Smooth muscle cell (in vitro differentiated cells): ENCODE measurements around the gene DDAH1. TPM values are rescaled to one million over a fixed set of nuclear protein-coding genes. Genes with fewer than 3 reads are reported as not detected.

Experiments used
- DNase-seq: peaks from one replicate; lab custom pipeline; 2025; ENCODE audit not compliant: unreplicated experiment; lab: John Stamatoyannopoulos, UW
- H2AFZ ChIP-seq: fragments of 200-600 bp; sonication (generic); 2 replicates; pipeline ENCODE4 v1.6.0; 2016; ENCODE audit warnings: antibody characterized with exemption, low read depth, mild to moderate bottlenecking
- H3F3A ChIP-seq: fragments of 200-600 bp; sonication (generic); 2 replicates; pipeline ENCODE4 v1.6.0; 2017; ENCODE audit warnings: antibody characterized with exemption, low read depth
- H3K27ac ChIP-seq: fragments of 200-600 bp; sonication (generic); 2 replicates; pipeline ENCODE4 v1.5.1; 2016; ENCODE audit warnings: low read depth, mild to moderate bottlenecking
- H3K27me3 ChIP-seq: fragments of 200-600 bp; sonication (generic); 2 replicates; pipeline ENCODE4 v1.6.1; 2016; ENCODE audit warnings: low read depth, mild to moderate bottlenecking
- H3K36me3 ChIP-seq: fragments of 200-600 bp; sonication (generic); 2 replicates; pipeline ENCODE4 v1.5.1; 2016; ENCODE audit warnings: low read depth
- H3K4me1 ChIP-seq: fragments of 200-600 bp; sonication (generic); 2 replicates; pipeline ENCODE4 v1.5.1; 2016; ENCODE audit warnings: low read depth
- H3K4me2 ChIP-seq: fragments of 200-600 bp; sonication (generic); 2 replicates; pipeline ENCODE4 v1.6.0; 2016; ENCODE audit warnings: mild to moderate bottlenecking
- H3K4me3 ChIP-seq: fragments of 200-600 bp; sonication (generic); 2 replicates; pipeline ENCODE4 v1.5.1; 2016; ENCODE audit warnings: mild to moderate bottlenecking
- H3K79me2 ChIP-seq: fragments of 200-600 bp; sonication (generic); 2 replicates; pipeline ENCODE4 v1.6.0; 2016; ENCODE audit warnings: low read depth, mild to moderate bottlenecking
- H3K9ac ChIP-seq: fragments of 200-600 bp; sonication (generic); 2 replicates; pipeline ENCODE4 v1.6.0; 2016; ENCODE audit warnings: low read depth
- H3K9me3 ChIP-seq: fragments of 200-600 bp; sonication (generic); replicated peaks from 2 replicates; pipeline ENCODE4 v1.5.1; 2016; ENCODE audit warnings: low read depth
- H4K20me1 ChIP-seq: fragments of 200-600 bp; sonication (generic); 2 replicates; pipeline ENCODE4 v1.6.0; 2016; ENCODE audit warnings: low read depth
- WGBS: methylation state at CpG from one replicate; pipeline ENCODE4 v1.1.7; 2016; ENCODE audit warnings: low lambda C conversion rate; 5-methylcytosine and 5-hydroxymethylcytosine counted together
- polyA plus RNA-seq: library from polyadenylated mRNA; unstranded; fragments of >200 nt; fragmentation: Nextera tagmentation; extraction: Ambion mirVana; gene quantifications from 2 replicates; pipeline ENCODE4 v1.2.1, GENCODE V29; 2016
- total RNA-seq: library from RNA; depleted of rRNA; stranded (reverse); fragments of >200 nt; gene quantifications from 2 replicates; pipeline ENCODE4 v1.2.3, GENCODE V29; 2014
- TF ChIP-seq, protein P1 (sequence below): fragments of 200-600 bp; sonication (generic); IDR thresholded peaks from 2 replicates; pipeline ENCODE4 v1.5.1; 2017; ENCODE audit warnings: borderline replicate concordance, mild to moderate bottlenecking, antibody characterized with exemption; ENCODE audit not compliant: insufficient read depth, poor library complexity, severe bottlenecking

The DDAH1 gene
- total and polyA plus RNA-seq, 2 experiments from 2014 or later: 13.8 to 30.8 TPM

DNA sequence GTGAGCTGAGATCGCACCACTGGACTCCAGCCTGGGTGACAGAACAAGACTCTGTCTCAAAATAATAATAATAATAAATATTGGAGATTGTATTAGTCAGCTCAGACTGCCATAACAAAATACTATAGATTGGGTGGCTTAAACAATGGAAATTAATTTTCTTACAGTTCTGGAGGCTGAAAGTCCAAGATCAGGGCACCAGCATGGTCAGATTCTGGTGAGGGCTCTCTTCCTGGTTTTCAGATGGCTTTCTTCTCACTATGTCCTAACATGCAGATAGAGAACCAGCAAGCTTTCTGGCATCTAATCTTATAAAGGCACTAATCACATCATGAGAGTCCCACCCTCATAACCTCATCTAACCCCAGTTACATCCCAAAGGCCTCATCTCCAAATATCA lies 23.2 kb upstream of the DDAH1 start:
- H4K20me1 ChIP-seq: no peaks in the 10 kb centered on the region
- no peaks in the 10 kb centered on the region for H3K9me3 ChIP-seq
- TF ChIP-seq, protein P1, sequence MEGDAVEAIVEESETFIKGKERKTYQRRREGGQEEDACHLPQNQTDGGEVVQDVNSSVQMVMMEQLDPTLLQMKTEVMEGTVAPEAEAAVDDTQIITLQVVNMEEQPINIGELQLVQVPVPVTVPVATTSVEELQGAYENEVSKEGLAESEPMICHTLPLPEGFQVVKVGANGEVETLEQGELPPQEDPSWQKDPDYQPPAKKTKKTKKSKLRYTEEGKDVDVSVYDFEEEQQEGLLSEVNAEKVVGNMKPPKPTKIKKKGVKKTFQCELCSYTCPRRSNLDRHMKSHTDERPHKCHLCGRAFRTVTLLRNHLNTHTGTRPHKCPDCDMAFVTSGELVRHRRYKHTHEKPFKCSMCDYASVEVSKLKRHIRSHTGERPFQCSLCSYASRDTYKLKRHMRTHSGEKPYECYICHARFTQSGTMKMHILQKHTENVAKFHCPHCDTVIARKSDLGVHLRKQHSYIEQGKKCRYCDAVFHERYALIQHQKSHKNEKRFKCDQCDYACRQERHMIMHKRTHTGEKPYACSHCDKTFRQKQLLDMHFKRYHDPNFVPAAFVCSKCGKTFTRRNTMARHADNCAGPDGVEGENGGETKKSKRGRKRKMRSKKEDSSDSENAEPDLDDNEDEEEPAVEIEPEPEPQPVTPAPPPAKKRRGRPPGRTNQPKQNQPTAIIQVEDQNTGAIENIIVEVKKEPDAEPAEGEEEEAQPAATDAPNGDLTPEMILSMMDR: no peak
- no peak overlapping the region for H3K4me2 ChIP-seq
- no peak overlapping the region for H3K27ac ChIP-seq
- no peaks in the 10 kb centered on the region for H3F3A ChIP-seq
- no peak overlapping the region for H3K4me3 ChIP-seq
- H2AFZ ChIP-seq: no peak overlapping the region
- H3K79me2 ChIP-seq: no peaks in the 10 kb centered on the region
- no peak for DNase-seq
- 97% methylated on average over 1 of the region's 1 CpG for WGBS
- no peaks in the 10 kb centered on the region for H3K27me3 ChIP-seq
- no peaks in the 10 kb centered on the region for H3K4me1 ChIP-seq
- H3K36me3 ChIP-seq: no peaks in the 10 kb centered on the region
- H3K9ac ChIP-seq: no peak overlapping the region

DNA sequence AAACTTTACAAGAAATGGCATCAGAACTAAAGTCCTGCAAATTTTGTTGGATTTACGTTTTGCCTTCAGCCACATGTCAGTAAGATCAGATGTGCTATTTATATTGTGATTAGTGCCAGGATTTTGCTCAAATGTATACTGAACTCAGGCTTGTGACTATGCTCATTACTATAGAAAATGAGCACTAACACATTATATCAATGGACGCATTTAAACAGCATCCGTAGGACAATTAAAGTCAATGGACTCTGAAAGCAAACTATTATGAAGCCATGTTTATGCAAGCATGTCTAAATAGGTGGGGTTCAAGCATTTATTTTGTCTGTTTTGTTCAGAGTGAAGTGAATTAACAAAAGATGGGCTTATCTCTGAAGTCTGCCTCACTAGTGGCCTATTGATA lies 20.6 kb upstream of the DDAH1 start:
- H3K4me3 ChIP-seq: no peak overlapping the region
- H4K20me1 ChIP-seq: no peaks in the 10 kb centered on the region
- no peak for DNase-seq
- H3K36me3 ChIP-seq: no peaks in the 10 kb centered on the region
- H3K79me2 ChIP-seq: no peaks in the 10 kb centered on the region
- no peaks in the 10 kb centered on the region for H3K27me3 ChIP-seq
- no peak overlapping the region for H3K4me2 ChIP-seq
- no peaks in the 10 kb centered on the region for H3K9me3 ChIP-seq
- no peaks in the 10 kb centered on the region for H3K4me1 ChIP-seq
- H2AFZ ChIP-seq: no peak overlapping the region
- TF ChIP-seq, protein P1: no peak
- H3K9ac ChIP-seq: no peak overlapping the region
- H3K27ac ChIP-seq: no peak overlapping the region
- 95% methylated on average over 3 of the region's 3 CpGs for WGBS
- no peaks in the 10 kb centered on the region for H3F3A ChIP-seq

DNA sequence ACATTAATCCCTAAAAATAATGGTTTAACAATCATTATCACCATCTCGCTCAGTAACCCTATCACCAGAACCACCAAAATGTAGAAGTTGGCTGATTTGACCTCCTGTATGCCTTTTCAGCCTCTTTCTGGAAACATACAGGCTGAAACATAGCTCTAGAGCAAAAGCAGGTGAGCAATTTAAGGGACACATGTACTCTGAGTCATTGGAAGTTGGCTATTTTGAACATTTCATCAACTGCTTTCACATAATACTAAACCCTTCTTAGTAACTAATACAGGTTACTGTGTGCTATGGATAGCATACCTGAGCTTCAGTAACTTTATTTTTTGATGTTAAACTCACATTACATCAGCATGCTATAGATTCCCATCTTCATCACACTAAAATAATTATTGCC lies 19.8 kb upstream of the DDAH1 start:
- Histone ChIP-seq H3K4me3 (no peak overlapping the region), H3F3A (no peaks in the 10 kb centered on the region), H3K4me1 (no peaks in the 10 kb centered on the region), H3K9me3 (no peaks in the 10 kb centered on the region), H3K4me2 (no peak overlapping the region), H3K27me3 (no peaks in the 10 kb centered on the region), H2AFZ (no peak overlapping the region), H3K36me3 (no peaks in the 10 kb centered on the region), H3K27ac (no peak overlapping the region), H4K20me1 (peaks cover 5% of the 10 kb centered on the region), H3K9ac (no peak overlapping the region), H3K79me2 (no peaks in the 10 kb centered on the region)
- 100% methylated on average over 1 of the region's 1 CpG for WGBS
- TF ChIP-seq, protein P1: no peak
- no peak for DNase-seq

DNA sequence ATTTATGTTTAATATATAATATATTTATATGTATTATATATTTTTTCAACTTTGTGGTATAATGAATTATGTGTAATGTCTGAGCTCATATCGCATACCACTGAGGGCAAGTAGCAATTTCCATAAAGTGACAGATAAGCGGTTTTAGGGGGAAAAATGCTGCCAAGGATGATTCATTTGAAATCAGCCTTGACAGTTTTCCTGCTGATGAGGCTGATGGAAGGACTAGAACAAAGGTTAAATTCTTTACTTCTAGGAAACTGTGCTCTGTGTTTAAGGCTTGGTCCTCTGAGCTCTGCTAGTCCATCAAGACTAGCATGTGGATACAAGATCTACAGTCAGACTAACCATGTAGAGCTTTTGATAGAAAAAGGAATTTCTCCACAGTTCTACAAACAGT lies 19.3 kb upstream of the DDAH1 start:
- no peaks in the 10 kb centered on the region for H3F3A ChIP-seq
- no peak for DNase-seq
- 89% methylated on average over 2 of the region's 2 CpGs for WGBS
- no peak overlapping the region for H2AFZ ChIP-seq
- H3K79me2 ChIP-seq: no peaks in the 10 kb centered on the region
- H3K36me3 ChIP-seq: no peaks in the 10 kb centered on the region
- H3K27ac ChIP-seq: no peak overlapping the region
- TF ChIP-seq, protein P1: no peak
- H4K20me1 ChIP-seq: peaks cover 5% of the 10 kb centered on the region
- no peaks in the 10 kb centered on the region for H3K27me3 ChIP-seq
- H3K4me2 ChIP-seq: no peak overlapping the region
- no peak overlapping the region for H3K9ac ChIP-seq
- no peaks in the 10 kb centered on the region for H3K9me3 ChIP-seq
- no peaks in the 10 kb centered on the region for H3K4me1 ChIP-seq
- no peak overlapping the region for H3K4me3 ChIP-seq
